Inferior parietal cortex (tissue), 1 donor: ENCODE results near the gene P4HTM.
A peak's percentile ranks its signal among the peaks of the same experiment; 100 is the strongest.

Experiments used
- DNase-seq: peaks from one replicate; pipeline ENCODE4 v3.0.0-alpha.2; 2016; ENCODE audit errors: extremely low spot score

Gene P4HTM

DNA sequence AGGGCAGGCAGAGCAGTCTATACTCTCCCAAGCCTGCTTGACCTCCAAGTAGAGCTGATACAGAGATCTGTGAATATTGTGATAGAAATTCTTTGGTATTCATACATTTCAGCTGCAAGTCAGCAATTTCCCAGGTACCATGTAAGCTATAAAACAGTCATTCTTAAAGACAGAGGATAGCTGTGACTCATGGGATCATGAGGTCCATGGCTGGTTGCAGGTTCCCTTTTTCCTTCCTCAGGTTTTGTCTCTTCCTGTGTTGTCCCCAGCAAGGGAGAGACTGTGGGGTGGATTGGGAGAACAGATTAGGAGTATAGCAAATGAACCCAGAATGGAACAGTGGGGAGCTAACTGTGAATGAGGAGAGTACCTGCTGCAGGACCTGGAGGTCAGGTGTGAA is 5.4 kb upstream of the P4HTM start:
- no peak for DNase-seq

DNA sequence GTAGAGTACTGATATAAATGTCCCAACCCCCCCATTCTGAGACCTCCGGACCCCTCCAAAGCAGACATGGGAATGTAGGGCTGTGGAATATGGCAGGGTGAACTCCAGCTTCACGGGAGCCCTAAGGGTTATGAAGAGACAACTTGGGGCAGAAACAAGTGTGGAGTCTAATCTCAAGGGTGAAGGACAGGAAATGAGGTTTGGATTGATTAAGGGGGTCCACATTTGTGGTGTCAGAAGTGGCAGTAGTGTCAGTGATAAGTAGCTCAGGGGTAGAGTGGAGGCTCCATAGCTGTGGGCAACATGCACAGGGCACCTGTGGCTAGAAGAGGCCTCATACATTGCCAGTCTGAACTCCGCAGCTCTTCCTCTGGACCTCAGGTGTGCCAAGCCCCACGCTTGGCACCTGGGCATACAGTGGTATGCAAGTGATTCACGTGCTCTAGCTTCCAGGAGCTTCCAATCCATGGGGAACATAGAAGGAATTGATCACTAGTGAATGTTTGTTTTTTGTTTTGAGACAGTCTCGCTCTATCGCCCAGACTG is 4.1 kb upstream of the P4HTM start:
- DNase-seq, result no peak

DNA sequence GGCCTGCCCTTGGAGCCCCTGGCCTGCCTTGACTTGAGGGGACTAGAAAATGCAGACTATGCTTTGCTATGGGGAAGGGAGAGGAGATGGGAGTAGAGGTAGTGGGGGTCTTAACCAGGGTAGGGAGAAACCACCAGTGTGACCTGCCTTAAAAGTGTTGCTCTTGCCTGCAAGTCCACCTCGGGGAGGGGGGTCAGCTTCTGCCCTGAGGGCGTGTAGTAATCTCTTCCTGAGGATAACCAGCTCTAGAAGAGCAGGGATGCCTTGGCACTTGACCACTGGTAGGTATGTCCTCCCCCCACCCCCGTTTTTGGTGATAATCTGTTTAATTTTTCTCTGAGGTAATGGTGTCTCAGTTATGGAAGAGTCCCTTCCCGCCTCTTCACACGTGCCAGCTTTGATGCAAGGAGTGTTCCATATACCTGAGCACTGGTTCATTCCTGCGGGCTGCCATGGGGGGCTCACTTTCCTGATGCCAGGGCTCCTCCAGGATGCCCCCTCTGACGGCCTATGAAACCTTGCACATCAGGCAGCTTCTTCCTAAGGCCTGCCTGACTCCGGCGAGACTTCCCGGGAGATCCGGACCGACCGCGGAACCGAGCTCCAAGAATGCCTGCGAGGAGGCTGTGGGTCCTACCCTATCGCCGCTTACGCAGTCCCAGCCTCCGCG is 780 bp upstream of the P4HTM start:
- DNase-seq, result peak; percentile 8

DNA sequence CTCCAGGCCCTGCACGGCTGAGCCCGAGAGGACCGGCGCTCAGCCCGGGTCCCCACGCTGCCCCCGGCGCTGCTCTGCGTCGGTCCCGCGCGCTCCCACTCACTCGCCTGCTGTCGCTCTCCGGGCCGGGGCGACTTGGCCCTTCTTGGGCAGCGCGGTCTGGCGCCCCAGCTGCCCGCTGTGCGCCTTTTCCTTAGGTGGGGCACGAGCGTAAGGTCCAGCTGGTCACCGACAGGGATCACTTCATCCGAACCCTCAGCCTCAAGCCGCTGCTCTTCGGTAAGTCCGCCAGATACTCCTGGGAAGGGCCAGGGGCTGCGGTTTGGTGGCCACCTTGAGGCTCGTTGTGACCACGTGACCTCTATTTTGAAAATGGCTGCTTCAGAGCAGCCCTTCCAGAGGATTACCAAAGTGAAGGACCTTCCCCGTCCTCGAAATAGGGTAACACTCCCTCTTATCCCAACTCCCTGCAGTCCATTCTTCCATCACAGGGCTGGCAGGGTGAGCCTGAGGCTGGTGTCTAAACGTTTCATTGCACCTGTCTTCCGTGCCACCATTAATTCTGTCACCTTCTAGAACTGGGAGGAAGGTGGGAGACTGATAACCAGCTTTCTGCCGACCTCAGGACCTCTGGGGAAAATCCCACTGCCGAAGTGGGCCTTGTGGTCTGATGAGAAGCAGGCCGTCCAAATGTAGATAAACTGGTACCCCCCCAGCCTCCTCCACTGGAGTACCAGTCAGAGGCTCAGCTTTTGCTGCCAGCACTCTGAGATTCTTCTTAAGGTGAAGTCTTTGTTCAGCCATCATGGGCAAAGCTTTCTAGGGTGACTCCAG is 812 bp downstream of the P4HTM start:
- peak; percentile 46 for DNase-seq

DNA sequence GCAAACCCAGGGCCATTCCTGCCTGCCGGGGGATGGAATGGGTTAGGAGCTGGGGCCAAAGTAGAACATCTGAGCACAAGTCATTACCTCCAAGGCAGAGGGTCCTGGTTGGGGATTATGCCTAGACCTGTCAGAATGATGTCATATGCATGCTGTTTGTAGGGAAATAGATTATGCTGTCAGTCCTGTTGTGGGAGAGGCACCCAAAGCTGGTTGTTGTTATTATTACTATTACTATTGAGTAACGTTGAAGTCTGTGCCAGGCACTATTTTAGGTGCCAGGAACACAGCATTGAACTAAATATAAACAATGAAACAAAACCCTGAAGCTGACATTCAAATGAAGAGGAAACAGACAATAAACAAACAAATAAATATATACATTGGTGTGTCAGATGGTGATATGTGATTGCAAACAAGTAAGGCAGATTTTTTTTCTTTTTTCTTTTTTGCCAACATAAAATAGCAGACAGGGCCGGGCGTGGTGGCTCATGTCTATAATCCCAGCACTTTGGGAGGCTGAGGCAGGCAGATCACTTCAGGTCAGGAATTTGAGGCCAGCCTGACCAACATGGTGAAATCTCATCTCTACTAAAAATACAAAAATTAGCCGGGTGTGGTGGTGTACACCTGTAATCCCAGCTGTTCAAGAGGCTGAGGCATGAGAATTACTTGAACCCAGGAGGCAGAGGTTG is 2.0 kb downstream of the P4HTM start:
- no peak for DNase-seq

DNA sequence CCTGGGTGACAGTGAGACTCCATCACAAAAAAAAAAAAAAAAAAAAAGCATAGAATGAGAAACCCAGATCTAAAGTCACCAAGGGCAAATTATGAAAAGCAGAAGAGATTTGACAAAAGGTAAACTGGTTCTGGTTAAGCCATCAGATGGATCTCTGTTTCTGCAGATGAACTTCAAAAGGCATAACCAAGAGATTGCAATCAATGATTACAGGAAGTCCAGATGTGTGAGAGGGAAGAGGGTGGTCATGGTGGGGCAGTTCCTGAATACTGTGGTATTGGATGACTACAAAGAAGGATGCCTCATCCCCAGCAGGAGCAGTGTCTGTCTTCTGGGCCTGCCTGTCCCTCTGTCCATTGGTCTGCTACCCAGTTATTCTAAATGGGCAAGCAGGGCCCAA is 3.8 kb downstream of the P4HTM start:
- no peak for DNase-seq

DNA sequence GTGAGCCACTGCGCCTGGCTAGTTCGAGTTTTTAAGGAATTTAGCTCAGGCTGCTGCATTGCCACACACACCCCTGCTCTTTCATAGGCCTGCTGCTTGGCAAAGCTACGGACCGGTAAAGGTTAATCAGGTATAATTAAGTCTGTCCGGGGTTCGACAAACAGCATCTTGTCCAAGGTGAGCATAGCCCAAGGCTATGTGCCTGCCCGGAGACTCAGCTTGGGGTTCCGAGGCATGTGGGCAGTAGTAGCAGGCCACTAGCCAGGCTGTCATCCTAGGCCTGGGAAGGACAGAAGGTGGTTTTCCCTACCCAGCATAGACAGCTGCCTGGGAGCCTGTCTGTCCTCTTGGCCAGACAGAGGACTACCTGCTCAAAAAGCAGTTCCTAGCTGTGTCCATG is 6.6 kb downstream of the P4HTM start:
- no peak for DNase-seq

DNA sequence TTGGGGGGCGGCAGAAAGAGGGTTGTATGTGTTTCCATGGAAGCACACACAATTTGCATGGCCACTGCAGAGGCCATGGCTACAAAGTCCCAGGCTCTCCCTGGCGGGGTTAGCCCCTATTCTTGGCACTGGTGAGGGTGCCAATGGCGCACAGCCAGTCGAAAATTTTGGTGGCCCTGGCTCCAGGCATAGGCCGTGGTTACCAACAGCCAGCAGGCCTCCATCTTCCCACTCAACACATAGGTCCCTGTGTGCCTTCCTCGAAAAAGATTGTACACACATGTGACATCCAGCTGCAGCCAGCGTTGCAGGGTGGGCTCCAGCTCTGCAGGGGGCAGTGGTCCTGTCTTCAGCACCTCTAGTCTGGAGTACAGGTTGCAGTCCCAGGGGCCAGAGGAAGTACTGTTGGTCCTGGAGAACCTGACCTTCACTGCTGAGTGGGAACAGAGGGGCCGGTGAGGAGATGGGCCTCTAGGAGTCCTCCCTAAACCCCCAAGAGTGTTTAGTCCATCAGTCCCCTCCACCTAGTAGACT is 7.1 kb downstream of the P4HTM start:
- DNase-seq, result no peak

DNA sequence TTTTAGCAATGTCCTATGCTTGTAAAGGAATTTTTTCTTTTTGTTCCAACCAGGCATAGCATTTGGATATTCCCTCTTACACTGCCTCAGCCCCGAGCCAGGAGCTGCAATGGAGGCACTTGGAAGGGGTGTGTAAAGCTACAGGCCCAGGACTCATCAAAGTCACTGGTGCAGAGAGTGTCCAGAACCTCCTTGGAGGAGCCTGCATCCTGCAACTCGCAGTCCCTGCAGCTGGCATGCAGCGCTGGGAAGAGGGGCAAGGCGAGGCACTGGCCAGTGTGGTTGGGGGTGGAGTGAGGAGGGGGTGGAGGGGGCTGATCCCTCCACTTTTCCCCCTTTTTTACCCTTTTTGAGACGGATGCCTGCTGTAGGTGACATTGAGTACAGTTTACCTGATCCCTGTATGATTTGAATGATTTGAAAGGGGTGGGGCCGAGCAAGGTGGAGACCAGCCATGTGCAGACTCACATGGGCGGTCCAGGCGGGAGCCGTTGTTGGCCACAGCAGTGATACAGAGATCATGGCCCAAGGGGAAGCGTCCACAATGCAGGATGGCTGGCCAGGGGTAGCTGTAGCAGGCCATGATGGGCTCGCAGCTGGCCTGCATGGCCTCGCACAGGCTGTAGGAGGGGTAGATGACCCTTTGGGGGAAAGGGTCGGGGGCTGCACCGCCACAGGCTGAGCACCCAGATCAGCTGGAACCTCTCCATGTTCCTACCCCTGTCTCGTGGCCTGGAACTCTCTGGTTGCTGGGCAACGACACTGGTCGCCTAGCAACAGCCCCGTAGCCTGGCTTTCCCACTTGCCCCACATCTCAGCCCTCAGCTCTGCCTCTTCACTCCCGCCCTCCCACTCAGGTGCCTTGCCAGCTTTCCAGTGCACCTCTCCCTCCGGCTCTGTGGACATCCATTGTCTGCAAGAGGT is 7.9 kb downstream of the P4HTM start:
- DNase-seq, result peak; percentile 17

DNA sequence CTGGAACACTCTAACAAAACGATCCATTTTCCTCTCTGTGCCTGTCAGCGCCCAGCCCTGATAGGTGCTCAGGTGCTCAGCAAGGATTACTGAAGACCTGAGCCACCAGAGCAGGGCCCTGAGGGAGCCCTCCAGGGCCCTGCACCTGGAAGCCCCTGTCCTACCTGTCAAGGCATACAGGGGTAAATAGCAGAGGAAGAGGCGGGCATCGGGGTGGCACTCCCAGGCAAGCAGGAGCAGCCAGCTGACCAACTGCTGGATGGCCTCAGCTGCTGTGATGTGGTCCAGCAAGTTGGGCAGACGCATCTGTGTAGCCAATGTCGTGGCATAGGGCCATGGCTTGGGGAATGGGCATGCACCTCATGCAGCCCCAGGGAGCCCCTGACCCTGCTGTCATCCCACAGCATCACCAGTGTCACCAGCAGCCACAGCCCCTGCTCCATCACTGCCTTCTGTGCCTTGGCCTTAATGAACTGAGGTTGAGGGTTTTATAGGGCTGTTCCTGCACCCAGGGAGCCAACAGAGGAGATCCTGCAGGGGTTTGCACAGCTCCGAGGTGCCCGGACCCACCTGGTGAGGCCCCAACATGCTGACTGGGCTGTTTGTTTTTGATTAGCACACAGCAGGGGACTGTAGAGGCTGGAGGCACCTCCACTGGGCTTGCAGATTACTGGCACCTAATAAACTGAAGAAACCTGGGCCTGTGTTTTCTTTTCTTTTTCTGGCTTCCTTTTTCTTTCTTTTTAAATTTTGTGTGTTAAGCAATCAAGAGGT is 9.2 kb downstream of the P4HTM start:
- DNase-seq, result no peak

DNA sequence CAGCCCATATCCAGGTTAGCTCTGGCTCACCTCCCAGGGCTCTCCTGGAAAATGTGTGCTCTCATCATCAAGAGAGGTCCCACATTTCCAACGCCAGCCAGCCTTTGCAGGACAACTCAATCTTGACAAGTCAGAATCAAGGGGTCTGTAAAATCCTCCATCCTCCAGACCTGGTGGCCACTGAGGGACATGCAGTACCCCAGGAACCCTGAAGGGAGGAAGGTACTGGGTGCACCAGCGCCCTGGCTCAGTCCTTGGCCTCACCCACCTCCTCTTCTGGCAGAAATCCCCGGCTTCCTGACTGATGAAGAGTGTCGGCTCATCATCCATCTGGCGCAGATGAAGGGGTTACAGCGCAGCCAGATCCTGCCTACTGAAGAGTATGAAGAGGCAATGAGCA is 11.1 kb downstream of the P4HTM start:
- DNase-seq, result no peak

DNA sequence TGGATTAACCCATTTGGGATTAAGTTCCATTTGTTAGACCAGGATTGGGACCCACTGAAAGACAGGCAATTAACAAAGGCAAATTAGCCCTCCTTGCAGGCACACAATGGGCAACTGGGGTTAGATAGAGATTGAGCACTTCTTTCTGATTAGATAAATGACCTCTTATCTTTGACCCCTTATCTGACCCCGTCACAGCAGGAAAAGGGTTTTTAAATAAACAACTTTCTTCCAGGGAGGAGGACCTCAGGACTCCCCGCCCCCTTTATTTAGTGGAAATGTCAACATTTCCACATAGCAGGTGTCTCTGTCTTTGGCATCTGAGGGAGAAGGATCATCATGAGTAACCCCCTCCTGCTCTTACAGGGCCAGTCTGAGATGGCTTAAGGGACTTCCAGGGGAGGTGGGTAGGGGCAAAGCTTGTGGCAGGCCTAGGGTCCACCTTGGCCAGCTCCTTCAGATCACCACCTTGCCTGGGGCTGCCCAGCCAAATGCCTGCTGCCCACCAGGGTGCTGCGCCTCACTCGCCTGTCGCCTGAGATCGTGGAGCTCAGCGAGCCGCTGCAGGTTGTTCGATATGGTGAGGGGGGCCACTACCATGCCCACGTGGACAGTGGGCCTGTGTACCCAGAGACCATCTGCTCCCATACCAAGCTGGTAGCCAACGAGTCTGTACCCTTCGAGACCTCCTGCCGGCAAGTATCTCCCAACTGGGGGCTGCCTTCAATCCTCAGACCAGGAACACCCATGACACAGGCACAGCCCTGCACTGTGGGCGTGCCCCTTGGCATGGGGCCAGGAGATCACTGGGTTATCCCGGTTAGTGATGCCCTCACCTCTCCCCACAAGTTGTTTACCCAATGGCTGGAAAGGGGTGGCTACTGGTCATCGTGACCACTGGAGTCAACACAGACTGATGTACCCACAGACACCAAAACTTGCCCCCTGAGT is 14.6 kb downstream of the P4HTM start:
- DNase-seq, result no peak

DNA sequence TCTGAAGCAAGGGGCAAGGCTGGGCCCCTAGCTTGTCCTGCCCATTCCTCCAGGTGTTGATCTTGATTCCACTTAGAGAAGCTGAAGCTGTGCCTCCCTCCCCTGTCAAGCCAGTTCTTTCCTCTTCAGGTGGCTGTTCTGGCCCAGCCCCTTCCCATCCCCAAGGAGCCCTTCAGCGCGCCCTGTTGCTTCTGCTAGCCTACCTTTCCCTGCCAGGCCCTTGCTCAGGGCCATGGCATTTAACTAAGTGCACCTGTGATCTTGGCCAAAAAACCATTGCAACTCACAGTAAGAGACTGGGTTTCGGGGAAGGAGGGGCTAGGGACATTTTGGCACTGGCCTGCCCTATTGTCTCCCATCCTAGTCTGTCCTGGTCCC is 15.3 kb downstream of the P4HTM start:
- no peak for DNase-seq

DNA sequence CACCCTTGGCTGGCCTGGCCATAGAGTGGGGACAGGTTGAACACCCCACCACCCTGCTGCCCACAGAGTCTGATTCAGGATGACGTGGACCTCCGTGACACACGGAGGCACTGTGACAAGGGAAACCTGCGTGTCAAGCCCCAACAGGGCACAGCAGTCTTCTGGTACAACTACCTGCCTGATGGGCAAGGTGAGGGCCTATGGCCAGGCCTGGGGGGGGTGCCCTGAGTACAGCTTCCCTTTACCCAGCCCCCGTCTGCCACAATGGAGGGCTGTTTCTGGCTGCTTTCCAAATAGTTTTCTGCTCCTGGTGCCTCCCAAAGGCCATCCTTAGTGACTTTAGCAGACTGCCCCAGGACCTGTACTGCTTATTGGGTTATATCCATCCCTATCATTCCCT is 16.0 kb downstream of the P4HTM start:
- no peak for DNase-seq

DNA sequence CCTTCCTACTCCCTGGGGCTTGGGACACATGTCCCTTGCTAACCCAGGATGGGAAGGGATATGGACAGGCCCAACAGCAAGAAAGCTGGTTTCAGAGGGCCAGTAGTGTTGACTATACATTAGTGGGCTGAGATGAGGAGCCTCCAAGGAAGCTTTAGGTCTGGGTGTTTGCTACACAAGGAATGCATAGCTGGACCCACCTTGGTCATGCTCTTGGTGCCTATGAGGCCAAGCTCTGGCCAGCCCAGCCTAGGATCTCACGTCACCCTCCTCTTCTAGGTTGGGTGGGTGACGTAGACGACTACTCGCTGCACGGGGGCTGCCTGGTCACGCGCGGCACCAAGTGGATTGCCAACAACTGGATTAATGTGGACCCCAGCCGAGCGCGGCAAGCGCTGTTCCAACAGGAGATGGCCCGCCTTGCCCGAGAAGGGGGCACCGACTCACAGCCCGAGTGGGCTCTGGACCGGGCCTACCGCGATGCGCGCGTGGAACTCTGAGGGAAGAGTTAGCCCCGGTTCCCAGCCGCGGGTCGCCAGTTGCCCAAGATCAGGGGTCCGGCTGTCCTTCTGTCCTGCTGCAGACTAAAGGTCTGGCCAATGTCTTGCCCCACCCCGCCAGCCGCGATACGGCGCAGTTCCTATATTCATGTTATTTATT is 16.5 kb downstream of the P4HTM start:
- no peak for DNase-seq

DNA sequence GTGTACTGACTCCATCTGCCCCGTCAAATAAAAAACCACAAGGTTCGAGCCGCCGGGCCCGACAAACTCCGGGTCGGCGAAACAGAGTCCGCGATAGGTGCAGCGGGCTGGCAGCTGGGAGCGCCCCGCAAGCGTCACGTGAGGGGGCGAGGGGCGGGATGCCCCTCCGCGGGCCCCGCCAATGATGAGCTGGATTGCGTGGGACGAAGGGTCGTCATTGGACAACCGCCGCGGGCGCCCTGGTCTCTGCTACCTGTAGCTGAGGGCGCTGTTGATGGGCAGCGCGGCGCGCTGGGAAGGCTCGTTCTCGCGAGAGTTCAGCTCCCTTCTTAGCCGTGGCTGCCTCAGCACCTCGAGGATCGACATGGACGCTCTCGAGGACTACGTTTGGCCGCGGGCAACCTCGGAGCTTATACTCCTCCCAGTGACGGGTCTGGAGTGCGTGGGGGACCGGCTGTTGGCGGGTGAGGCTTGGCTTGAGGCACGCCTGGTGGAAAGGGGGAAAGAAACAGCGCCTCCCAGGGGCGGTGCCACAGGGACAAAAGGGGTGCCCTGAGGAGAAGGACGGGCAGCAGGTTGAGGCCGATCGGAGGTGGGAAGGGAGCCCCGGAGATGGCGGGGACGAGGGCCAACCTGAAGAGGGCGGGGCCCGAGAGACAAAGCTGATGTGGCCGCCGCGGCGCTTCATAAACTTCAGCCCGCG is 17.2 kb downstream of the P4HTM start, which contains the start of gene WDR6:
Gene WDR6 (plus strand): TSS at position 324 of the 703 bp plus-strand sequence. CDS start 41 bp downstream, at position 365.
- DNase-seq, result peak; percentile 94

DNA sequence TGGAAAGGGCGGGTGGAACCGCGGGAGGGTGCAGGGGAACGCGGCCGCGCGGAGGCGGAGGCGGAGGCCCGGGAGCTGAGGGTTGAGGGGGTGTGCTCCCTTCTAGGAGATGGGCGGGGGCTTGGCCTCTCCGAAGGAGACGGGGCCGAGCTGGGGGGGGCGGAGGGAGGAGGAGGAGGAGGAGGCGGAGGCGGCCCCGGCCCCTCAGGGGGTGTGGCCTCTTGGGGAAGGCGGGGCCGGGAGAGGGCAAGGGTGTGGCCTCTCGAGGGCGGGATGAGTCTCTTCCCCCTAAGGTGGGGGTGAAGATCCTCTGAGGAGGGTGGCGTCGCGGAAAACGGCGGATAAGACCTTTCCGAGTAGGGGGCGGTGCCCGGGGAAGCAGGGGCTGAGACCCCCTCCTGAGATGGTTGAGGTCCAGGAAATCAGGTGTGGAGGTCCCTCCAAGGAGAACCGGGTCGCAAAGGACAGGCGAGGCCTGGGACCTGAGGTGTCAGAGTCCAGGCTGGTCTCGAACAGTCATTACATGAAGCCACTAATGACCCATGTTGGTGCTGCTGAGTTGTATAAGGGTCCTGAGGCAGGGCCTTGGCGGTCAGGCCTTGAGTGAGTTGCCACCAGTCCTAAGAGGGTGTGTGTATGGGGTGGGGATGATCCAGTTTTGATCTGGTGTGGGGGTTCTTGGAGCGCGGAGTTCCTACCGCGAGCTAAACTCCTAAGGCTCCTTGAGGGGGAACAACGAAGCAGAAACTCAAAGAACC is 17.9 kb downstream of the P4HTM start:
- peak; percentile 53 for DNase-seq
